Stimulated activated CD8-positive, alpha-beta memory T cell treated with anti-CD3 and anti-CD28 coated beads, Interleukin-7, amount 100 ng/mL, for 24 hours (primary cell): Measurements from ENCODE around the gene L3MBTL4.
"Not testable (repeated sequence)": the region's sequence is repeated elsewhere in the genome, so short reads cannot be mapped to it uniquely, and the experiment has no call there.

Experiments
- DNase-seq: peaks from one replicate; pipeline ENCODE4 v3.0.0-alpha.2; 2020; ENCODE audit warnings: low read depth

The L3MBTL4 gene

DNA sequence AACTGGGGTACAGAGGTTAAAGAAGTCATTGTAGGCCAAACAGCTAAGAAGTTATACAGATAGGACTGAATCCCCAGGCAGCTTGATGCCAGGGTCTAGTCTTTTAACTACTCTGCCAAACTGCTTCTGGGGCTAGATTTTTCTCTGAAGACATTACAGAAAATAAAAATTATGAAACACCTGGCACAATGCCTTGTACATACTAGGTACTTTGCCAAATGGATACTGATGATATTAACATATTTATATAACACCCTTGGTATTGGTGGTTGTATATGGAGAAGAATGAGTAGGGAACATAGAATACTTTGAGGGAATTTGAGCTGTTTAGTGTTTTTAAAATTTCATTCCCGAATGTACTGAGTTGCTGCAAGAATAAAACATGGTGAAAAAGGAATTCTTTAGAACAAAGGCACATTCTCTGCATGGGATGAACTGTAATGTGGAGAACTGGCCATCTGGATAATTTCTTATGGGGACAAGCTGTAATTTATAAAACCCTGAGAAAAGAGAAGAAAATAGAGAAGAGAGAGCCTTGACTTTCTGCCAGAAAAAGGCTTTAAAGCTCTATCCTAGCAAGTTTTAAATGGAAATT is 308.5 kb downstream of the L3MBTL4 start:
- no peak for DNase-seq

DNA sequence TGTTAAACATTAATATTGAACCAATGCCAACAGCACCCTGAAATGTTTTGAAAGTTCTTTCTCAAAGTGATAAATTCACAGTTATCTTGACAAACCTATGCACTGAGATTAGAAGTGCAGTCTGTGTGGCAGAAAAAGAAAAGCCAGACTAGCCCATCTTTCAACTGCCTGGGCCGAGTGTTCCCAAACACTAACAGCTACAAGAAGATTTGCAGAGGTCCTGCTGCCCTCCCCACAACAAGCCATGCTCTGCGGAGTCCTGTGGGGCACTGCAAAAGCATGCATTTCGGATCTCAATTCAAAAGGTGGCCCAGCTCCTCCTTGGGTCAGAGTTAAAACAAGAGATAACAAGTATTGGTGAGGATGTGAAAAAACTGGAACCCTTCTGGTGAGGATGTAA is 311.0 kb downstream of the L3MBTL4 start:
- DNase-seq, result no peak

DNA sequence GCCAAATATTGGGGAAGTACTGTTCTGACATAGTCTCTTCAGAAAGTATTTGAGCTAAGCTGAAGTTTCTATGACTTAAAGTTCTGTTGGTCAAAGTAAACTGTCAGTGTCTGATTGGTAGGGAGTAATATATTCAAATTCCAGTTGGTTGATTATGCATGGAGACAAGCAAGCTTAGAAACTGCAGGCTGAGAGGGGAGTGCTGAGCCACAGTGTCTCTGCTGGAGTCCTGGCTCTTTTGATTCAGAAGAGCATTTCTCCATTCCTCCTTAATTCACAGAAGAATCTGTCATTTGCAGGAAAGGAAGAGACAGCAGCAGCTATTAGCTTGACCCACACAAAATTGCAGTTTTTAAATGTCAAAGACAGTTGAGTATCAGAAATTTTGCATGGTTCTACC is 318.0 kb downstream of the L3MBTL4 start:
- no peak for DNase-seq

DNA sequence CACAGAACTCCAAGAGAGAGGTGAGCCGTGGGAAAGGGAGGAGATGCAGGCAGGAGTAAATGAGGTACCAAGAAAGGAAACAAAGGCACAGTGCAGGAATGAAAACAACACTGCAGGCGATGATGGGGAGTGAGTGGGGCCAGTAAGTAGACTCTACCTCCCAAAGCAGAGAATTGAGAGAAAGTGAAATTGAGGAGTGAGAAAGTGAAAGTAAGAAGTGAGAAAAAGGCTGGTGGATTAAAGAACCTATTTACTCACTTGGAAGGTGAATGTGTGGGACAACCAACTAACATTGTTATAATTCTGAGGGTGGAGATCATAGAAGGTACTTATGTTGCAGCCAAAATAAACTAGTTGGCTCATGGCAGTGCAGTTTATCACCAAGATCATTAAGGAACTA is 326.3 kb downstream of the L3MBTL4 start:
- no peak for DNase-seq

DNA sequence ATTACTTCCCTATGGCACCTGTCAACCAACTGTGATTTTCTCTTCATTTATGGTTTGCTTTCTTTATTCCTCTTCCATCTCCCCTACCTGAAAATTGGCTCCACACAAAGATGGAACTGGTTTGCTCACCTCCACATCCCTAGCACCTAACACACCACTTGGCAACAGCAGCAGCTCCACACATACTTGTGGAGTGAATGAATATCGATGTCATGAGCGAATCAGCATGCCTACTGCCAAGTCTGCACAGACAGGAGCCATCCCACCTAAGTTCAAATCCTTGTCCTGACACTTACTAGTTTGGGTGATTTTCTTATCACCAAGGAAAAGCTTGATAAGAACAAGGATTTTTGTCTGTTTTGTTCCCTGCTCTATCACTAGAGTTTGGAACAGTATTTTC is 328.0 kb downstream of the L3MBTL4 start:
- no peak for DNase-seq

DNA sequence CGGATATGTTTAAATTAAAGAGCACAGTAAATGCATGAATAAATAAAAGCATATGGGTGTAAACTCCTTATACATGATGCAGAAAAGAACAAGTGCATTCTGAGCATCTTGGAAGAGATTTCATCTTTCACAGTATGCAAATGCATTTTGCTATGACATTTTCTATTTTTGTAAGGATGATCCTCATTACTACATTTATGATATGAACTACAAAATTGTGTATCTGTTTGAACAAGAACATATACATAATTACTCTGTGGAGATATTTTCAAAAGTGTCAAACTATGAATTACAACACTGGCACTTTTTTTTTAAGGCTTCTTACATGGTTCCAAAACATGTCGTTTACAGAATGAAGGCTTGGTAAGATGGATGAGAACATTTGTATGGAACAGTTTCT is 335.3 kb downstream of the L3MBTL4 start:
- DNase-seq, result no peak

DNA sequence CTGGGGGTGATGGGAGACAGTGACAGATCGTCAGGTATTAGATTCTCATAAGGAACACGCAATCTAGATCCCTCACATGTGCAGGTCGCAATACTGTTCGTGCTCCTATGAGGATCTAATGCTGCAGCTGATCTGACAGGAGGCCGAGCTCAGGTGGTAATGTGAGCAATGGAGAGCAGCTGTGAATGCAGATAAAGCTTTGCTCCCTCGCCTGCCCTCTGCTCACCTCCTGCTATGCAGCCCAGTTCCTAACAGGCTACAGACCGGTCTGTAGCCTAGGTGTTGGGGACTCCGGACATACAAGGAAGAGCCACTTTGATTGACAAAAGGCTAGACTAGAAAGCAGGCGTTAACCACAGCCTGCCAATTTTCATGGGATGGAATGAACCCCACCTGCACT is 335.8 kb downstream of the L3MBTL4 start:
- no peak for DNase-seq

DNA sequence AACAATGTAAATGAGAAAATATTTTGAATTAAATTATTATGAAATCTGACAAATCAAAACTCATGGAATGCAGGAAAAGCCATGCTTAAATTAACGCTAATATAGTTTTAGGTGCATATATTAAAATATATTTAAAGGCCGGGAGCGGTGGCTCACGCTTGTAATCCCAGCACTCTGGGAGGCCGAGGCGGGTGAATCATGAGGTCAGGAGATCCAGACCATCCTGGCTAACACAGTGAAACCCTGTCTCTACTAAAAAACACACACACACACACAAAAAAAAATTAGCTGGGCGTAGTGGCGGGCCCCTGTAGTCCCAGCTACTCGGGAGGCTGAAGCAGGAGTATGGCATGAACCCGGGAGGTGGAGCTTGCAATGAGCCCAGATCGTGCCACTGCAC is 342.3 kb downstream of the L3MBTL4 start:
- not testable (repeated sequence) for DNase-seq

DNA sequence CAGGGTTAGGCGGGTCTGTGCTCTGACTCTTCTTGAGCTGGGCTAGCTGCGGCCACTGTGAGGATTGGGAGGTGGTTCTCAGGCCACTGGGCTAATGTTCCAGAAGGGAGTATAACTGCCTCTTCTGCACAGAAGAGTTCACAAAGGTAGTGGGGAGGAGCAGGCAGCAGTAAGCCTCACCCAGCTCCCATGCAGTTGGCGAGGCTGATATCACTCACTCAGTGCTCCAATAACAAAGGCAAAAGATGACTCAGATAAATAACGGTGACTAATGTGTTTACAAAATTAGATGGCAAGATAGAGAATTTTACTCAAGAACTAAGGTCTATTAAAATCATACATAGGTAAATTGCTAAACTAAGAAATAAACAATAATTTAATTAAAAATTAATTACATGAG is 345.2 kb downstream of the L3MBTL4 start:
- DNase-seq, result no peak

DNA sequence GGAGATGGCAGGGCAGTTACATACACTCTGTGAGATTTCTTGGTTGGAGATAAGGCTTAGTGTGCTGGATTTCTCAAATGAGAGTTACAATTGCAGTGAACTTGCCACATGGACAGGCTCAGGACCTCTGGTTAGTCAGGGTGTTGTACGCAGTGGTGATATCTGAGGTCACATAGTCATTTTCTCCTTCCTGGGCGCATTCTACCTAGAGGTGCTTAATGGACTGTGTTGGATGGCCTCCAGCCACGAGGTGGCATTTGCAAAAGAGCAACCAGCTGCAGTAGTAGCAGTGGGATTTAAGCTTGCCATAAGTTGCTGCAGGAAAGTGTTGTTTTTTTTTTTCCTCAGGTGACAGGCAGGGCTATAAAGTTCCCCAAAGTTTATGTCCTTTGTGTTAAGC is 345.6 kb downstream of the L3MBTL4 start:
- DNase-seq, result no peak

DNA sequence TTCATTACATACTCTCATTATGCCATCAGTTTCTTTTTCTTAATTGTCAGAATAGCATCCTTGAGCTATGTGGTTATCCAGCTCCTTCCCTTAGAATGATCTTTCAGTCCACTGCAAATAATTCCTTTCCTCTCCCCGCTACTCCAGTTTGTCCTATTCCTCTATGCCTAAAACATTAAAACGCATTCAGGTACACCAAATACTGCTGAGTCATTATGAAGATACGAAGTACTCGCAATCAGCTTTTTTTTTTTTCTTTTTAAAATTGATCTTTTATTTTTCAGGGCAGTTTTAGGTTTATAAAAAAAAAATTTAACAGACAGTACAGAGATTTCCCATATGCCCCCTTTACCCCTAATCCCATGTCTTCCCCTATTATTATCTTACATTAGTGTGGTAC is 354.6 kb downstream of the L3MBTL4 start:
- no peak for DNase-seq

DNA sequence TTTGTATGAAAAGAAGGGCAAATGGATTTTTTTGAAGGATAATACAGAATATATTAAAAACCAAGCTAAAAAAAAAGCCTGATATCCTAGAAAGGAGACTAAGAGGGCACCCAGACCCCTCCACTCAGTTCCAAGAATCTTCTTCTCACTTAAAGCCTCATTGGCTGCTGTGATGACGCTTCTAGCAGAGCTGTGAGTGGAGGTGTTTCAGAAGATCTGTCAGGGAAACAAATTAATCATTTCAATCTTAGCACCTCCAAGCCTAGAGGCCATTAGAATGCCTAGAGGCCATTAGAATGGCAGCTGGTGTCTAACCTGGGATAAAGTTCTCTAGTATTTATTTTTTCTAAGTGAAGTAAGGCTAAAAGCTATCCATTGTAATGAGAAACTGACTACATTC is 355.2 kb downstream of the L3MBTL4 start:
- DNase-seq, result no peak

DNA sequence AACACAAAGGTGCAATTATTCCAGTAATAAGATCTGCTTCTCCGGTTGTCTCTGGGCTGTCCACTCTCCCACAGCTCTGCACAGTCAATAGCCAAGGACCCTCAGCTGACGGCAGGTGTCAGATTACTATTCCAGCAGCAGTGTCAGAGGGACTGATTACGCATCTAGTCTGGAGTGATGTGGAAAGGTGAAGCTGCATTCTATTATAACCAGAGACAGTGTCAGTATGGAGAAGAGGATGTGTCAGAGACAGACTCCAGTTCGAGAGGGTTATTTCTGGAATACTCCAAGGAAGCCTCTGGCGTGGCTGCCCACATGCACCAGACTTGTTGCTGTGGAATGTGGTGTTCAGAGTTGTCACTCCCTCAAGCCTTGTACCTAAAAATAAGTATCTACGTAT is 355.8 kb downstream of the L3MBTL4 start:
- DNase-seq, result no peak

DNA sequence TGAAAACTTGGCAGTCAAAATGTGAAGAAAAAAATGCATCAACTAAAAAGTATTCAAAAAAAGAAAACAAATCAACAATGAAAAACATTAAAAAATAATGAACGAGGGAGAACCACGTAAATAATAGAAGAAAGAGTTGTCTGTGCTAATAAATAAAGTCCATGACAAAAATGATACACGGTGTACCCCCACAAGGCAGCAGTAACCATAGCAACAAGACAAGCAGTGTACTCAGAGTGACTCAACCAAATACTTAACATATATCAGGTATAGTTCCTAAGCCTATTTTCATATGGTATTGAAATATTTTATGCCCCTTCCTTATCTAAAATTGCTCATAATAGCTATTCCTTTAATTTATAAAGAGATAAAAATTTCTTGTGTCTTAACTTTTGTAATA is 357.1 kb downstream of the L3MBTL4 start:
- DNase-seq, result no peak

DNA sequence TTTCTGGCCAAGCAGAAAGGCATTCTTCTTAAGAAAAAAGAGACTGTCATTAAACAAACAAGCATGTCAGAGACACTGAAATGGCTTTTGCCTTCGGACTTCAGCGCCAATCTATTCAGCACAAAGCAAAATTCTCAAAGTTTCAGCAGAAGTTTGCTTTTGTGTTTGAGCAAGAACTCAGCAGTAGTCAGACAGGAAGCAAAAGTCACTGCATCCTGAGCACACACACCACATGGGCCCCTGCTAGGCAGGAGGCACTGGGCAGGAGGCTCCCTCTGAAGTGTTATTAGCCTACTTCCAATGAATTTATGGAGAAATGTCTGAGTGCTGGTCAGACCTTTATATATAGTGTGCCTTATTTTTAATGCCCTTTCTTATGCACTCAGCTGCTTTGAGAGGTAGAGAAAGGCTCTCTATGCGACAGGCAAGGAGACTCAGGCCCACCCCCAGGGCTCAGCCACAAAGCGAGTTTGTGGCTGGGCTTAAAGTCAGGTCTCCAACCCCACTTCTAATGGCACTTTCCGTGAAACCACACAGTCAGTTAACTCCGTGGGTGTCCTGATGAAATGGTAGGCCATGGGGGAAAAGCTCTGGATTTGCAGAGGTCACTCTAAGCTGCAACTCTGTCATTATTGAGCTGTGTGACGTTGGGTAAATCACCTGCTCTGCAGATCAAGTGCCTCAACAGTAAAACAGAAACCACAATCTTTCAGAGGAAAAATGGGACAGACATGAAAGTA is 358.4 kb downstream of the L3MBTL4 start:
- no peak for DNase-seq

DNA sequence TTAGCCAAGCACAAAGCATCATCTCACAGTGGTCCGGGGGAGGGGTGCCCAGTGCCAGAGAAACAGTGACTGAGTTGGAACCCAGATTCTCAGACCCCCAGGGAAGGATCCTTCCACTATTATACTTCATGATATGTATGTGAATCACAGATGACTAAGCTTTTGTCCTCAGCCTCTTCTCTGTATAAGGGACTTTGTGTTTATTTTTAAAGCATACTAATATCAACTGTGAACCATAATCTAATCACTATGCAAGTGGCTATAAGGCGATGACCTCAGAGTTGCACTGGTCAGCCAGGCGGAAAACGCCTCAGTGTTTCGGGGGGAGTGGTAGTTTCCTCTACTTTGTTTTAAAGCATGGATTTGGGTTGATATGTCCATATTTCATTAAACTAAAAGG is 359.0 kb downstream of the L3MBTL4 start:
- DNase-seq, result no peak

DNA sequence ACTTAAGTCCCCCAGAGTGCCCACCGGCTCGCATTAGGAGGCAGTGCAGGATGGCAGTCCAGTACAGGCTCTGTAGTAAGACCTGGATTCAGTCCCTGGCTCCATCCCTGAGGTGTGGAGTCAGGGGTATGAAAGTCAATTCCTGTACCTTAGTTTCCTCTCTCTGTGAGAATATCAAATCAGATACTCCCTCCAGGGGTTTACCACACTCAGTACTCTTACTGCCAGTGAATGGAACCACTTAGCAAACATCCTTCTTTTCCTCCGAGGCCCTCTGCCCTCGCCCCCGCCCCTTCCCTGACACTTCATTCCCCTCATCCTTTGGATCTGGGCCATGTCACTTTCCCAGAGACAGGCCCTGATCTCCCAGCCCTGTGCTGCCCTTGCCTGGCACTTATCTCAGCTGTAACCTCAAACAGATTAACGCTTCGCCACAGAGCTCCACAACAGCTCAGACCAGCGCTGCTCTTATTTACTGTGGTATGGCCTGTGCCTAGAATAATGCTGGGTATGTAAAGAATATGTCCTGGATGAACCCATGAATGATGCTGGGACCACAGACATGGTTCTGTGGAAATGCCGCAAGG is 360.4 kb downstream of the L3MBTL4 start:
- no peak for DNase-seq

DNA sequence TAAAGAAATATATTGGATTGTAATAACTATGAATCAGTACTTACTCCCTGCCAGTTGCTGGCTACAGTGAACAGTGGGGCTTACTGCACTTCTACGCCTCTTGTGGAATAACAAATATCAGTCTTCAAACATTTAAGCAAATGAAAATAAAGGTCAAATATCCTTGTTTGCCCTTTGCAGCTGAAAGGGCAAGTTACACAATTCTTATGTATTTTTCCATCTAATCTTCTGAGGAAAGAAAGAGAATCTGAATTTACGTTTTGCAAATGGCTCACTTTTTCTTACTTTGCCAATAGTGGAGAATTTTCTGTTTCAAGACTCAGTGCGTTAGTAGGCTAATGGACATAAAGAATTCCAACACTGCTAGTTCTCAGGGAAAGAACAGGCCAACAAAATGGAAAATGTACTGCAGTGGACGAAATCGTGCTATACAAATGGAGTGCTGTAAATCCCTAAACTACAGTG is 362.2 kb downstream of the L3MBTL4 start:
- DNase-seq, result no peak

DNA sequence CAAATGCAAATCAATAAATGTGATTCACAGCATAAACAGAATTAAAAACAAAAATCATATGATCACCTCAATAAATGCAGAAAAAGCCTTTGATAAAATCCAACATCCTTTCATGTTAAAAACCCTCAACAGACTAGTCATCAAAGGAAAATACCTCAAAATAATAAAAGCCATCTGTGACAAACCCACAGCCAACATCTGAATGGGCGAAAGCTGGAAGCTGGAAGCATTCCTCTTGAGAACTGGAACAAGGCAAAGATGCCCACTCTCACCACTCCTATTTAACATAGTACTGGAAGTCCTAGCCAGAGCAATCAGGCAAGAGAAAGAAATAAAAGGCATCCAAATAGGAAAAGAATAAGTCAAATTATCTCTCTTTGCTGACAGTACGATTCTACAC is 367.1 kb downstream of the L3MBTL4 start:
- DNase-seq, result not testable (repeated sequence)

DNA sequence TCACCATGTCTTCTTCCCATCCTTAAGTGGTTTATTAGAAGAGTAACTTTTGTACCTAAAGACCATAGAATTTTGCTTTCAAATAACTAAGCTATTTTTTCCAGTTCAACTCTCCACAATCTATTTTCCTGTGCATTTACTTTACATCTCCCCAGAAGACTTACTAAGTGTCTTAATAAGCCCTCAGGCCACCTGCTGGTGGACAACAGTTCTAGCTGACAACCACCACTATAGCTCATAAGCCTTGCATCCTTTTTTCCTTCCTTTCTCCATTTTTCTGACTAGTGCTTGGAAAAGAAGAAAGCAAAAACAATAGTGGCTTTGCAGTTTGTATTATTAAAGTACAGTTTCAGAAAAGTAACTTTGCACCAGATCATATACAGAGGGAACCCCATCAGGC is 369.9 kb downstream of the L3MBTL4 start:
- DNase-seq, result no peak

DNA sequence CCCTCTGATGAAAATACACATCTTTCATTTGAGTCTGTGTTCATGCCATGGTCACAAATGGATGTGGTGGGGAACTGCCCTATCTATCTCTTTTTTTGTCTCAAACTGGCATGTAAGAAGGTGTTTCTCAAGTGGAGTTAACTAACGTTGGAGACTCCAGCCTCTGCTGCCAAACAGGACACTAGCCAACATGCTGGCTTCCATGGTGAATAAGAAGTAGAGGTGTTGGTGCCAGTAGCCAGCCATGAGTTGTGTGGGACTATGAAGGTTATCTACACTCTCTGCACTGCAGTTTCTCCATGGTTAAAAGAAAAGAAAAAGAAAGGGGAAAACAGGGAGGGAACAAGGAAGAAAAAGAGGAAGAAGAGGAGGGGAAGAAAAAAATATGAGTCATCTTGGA is 370.4 kb downstream of the L3MBTL4 start:
- no peak for DNase-seq

DNA sequence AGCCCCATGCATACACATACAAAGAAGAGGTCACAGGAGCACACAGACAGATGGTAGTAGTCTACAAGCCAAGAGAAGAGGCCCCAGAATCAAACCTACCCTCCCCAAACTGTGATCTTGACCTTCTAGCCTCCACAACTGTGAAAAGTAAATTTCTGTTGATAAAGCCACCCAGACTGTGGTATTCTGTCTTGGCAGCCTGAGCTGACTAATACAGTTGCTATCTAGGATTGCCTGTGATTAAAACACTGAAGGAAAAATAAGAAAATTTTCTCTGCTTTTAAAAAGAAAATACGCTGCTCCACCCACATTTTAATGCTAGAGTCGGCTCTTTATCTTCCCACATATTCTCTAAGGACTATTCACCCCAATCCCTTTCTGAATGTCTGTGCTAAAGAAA is 375.7 kb downstream of the L3MBTL4 start:
- no peak for DNase-seq

DNA sequence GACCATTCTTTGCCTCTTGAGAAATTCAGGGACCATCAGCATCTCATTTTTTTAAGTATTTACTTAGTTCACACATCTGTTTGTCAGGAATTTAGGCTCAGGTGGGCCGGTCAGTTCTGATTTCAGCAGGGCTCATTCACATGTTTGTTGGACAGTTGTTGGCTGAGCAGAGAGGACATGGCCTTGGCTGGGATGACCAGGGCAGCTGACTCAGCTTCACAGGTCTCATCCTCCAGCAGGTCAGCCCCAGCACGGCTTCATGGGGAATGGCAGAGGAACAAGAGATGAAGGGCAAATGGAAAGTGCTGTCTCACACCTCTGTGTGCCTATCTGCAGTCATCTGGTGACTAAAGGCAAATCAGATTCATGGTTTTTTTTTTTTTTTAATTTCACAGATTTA is 383.3 kb downstream of the L3MBTL4 start:
- no peak for DNase-seq

DNA sequence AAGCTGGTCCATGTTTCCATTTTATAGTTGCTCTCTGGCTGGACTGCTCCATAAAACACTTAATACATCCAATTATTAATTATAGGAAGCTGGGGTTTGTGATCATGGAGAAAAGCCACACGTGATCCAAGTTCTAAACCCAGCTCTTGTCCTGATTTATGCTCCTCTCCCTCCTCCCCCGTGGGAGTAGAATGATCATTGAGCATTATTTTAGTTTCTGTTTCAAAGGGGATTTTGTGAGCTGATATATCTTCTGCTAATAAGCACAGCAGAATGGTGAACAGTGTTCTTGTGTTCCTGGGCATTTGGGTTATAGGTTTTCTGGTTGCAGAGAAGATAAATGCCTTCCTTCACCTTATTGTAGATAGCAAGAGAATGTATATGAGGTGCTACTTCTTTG is 383.7 kb downstream of the L3MBTL4 start:
- DNase-seq, result no peak
